Activated CD4-positive, alpha-beta T cell treated with anti-CD3 and anti-CD28 coated beads for 24 hours (primary cell): ENCODE data around the gene ATP9B.

Experiments
- DNase-seq, 2 donors: peaks; one replicate each; pipeline ENCODE4 v3.0.0-alpha.2; 2020; ENCODE audit warnings: low read depth in 2 of 2

The ATP9B gene

DNA sequence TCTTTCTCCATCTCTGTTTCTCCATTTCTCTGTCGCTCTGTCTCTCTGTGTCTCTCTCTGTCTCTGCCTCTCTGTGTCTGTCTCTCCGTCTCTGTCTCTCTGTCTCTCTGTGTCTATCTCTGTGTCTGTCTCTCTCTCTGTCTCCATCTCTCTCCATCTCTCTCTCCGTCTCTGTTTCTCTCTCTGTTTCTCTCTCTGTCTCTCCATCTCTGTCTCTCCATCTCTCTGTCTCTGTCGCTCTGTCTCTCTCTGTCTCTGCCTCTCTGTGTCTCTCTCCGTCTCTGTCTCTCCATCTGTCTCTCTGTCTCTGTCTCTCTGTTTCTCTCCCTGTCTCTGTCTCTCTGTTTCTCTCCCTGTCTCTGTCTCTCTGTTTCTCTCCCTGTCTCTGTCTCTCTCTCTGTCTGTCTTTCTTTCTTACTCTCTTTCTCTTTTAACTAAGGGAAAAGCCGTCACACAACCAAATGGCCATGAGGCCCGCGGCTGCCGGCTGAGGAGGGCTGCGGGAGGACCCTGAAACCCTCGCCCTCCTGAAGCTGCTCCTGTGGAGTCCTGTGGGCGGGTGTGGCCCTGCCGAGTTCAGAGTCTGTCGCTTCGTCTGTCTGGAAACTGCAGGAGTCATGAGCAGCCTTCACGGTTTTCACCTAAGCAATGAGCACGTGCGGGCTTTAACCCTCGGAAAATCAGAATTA lies 355.8 kb downstream of the ATP9B start:
- no peak for DNase-seq

DNA sequence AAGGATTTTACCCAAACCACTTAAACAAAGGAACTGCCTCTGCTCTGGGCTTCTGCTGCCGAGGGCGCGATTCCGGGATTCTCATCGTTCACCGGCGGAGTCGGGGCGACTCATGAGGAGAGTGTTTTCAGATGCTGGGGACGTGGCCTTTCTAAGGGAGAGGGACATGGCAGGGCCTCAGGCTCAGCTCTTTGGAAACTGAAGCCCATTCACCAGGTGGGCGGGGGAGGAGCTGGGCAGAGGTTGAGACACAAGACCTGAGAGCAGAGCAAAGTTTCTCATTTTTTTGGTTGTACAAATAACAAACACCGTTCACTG lies 356.3 kb downstream of the ATP9B start:
- DNase-seq: no peak

DNA sequence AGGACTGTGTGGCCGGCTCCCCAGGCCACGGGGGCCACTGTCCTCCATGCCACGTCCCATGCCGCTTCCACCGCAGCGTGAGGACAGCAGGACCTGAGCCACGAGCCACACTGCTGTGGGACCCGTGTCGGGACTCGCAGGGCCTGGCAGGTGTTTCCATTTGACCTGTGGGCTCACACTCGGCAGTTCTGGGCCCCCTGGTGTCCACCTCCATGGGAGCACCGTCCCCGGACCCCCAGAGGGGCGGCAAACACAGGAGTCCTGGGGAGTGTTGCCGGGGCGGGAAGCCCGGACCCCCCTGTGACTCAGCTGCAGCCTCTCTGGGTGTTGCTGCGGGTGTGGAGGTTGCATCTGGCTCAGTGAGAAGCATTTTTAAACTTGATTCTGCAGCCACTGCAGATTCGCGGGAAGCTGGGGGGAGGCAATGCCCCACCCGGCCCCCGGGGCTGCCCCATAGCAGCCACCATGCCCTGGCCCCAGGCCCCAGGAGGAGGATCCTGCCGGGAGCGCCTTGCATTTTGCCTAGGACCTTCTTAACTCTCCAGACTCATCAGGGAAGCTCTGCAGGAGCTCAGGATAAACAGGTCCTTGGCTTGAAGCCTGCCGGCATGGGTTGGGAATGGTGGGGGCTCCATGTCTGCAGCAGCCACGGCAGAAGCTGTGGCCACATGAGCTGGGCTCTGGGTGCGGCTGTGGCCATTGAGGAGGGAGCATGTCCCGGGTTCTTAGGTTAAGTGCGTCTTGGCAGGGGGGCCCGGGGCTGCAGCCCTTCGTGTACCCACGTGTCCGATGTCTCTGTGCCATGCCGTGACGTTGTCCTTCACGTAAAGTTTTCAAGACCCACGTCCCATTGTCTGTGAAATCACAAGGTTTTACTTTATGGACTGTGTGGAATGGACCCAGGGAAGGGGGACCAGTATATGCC lies 357.4 kb downstream of the ATP9B start:
- DNase-seq: no peak

DNA sequence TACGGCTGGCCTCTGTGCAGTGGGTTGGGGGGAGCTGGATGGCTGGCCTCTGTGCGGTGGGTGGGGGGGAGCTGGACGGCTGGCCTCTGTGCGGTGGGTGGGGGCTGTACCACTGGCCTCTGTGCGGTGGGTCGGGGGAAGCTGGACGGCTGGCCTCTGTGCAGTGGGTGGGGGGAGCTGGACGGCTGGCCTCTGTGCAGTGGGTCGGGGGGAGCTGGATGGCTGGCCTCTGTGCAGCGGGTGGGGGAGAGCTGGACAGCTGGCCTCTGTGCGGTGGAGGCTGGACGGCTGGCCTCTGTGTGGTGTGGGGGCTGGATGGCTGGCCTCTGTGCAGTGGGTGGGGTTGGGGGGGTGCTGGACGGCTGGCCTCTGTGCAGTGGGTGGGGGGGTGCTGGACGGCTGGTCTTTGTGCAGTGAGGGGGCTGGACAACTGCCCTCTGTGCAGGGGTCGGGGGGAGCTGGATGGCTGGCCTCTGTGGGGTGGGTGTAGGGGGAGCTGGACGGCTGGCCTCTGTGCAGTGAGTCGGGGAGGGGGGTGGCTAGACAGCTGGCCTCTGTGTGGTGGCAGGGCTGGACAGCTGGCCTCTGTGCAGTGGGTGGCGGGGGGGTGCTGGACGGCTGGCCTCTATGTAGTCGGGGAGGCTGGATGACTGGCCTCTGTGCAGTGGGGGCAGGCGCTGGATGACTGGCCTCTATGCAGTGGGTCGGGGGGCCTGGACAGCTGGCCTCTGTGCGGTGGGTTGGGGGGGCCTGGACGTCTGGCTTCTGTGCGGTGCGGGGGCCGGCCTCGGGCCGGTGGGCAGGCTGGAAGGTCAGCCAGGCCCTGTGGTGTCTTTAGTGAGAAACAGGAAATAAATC lies 358.4 kb downstream of the ATP9B start:
- DNase-seq: no peak
